Measurements from ENCODE around the gene ABCD1. TPM values are rescaled to one million over a fixed set of nuclear protein-coding genes. Genes with fewer than 3 reads are reported as not detected.
A peak's percentile ranks its signal among the peaks of the same experiment; 100 is the strongest.

Gene ABCD1
- total RNA-seq, 1 donor from 2014 or later: 27.2 TPM

GRCh38 chrX:153736071-153736820 is 11.6 kb downstream of the ABCD1 start:
- no peaks in the 10 kb centered on the region for H3K9me3 ChIP-seq (ENCODE audit: insufficient read depth, low read depth, low read length)
- peaks cover 13% of the 10 kb centered on the region for H3K36me3 Mint-ChIP-seq (ENCODE audit: low read depth, unreplicated experiment)
- no peak overlapping the region for H3K27ac Mint-ChIP-seq (ENCODE audit: unreplicated experiment)
- H3K27me3 Mint-ChIP-seq (ENCODE audit: low read depth, unreplicated experiment): no peaks in the 10 kb centered on the region
- H3K27ac ChIP-seq (ENCODE audit: low read depth, low read length): no peak overlapping the region
- no peaks in the 10 kb centered on the region for H3K36me3 ChIP-seq (ENCODE audit: insufficient read depth, low read length)
- peaks cover 4% of the 10 kb centered on the region for H4K20me1 ChIP-seq (ENCODE audit: insufficient read depth, low read length)
- no peaks in the 10 kb centered on the region for H3K79me2 ChIP-seq (ENCODE audit: insufficient read depth, low read length)
- TF ChIP-seq EZH2 (IDR thresholded peaks at IDR 0.05; ENCODE audit: insufficient read depth, low read length) (no peak), CTCF (IDR thresholded peaks at IDR 0.05; ENCODE audit: insufficient read depth, low read depth, low read length) (no peak)
- FAIRE-seq (no peak), DNase-seq (ENCODE audit: low read depth) (no peak)
- H3K9ac ChIP-seq (ENCODE audit: low read length): no peak overlapping the region
- no peak overlapping the region for H3K4me3 Mint-ChIP-seq (ENCODE audit: unreplicated experiment)
- H3K4me1 Mint-ChIP-seq (ENCODE audit: low read depth, unreplicated experiment): no peaks in the 10 kb centered on the region
- H3K9me3 Mint-ChIP-seq (ENCODE audit: unreplicated experiment): no peaks in the 10 kb centered on the region
- H3K4me2 ChIP-seq (ENCODE audit: low read length): no peak overlapping the region
- no peak overlapping the region for H3K4me3 ChIP-seq (ENCODE audit: insufficient read depth, low read depth, low read length)
- H3K27me3 ChIP-seq (ENCODE audit: insufficient read depth, low read length): no peaks in the 10 kb centered on the region
- no peak overlapping the region for H2AFZ ChIP-seq (ENCODE audit: low read depth, low read length)
- H3K4me1 ChIP-seq (ENCODE audit: insufficient read depth, low read length): peaks cover 3% of the 10 kb centered on the region

- Mint-ChIP-seq H3K4me3 (ENCODE audit: unreplicated experiment) (no peak overlapping the region), H3K27ac (ENCODE audit: unreplicated experiment) (no peak overlapping the region), H3K9me3 (ENCODE audit: unreplicated experiment) (no peaks in the 10 kb centered on the region), H3K36me3 (ENCODE audit: low read depth, unreplicated experiment) (peaks cover 6% of the 10 kb centered on the region), H3K27me3 (ENCODE audit: low read depth, unreplicated experiment) (no peaks in the 10 kb centered on the region), H3K4me1 (ENCODE audit: low read depth, unreplicated experiment) (no peaks in the 10 kb centered on the region)
- Histone ChIP-seq H2AFZ (ENCODE audit: low read depth, low read length) (no peak overlapping the region), H4K20me1 (ENCODE audit: insufficient read depth, low read length) (peaks cover 4% of the 10 kb centered on the region), H3K4me3 (ENCODE audit: insufficient read depth, low read depth, low read length) (no peak overlapping the region), H3K4me1 (ENCODE audit: insufficient read depth, low read length) (peaks cover 3% of the 10 kb centered on the region), H3K36me3 (ENCODE audit: insufficient read depth, low read length) (no peaks in the 10 kb centered on the region), H3K4me2 (ENCODE audit: low read length) (no peak overlapping the region), H3K79me2 (ENCODE audit: insufficient read depth, low read length) (no peaks in the 10 kb centered on the region), H3K9ac (ENCODE audit: low read length) (no peak overlapping the region), H3K9me3 (ENCODE audit: insufficient read depth, low read depth, low read length) (no peaks in the 10 kb centered on the region), H3K27me3 (ENCODE audit: insufficient read depth, low read length) (no peaks in the 10 kb centered on the region), H3K27ac (ENCODE audit: low read depth, low read length) (no peak overlapping the region)
- TF ChIP-seq EZH2 (IDR thresholded peaks at IDR 0.05; ENCODE audit: insufficient read depth, low read length) (no peak), CTCF (IDR thresholded peaks at IDR 0.05; ENCODE audit: insufficient read depth, low read depth, low read length) (no peak)
- FAIRE-seq (peak; percentile 87), DNase-seq (ENCODE audit: low read depth) (no peak)
Observed at GRCh38 chrX:153736871-153737441, 12.3 kb downstream of the ABCD1 start.

All from astrocyte (in vitro differentiated cells and primary cell).